ENCODE measurements around the gene KCNQ5. TPM values are rescaled to one million over a fixed set of nuclear protein-coding genes. Genes with fewer than 3 reads are reported as not detected.

KCNQ5 gene
- total RNA-seq, 1 donor from 2014 or later, result 0.08 TPM

DNA sequence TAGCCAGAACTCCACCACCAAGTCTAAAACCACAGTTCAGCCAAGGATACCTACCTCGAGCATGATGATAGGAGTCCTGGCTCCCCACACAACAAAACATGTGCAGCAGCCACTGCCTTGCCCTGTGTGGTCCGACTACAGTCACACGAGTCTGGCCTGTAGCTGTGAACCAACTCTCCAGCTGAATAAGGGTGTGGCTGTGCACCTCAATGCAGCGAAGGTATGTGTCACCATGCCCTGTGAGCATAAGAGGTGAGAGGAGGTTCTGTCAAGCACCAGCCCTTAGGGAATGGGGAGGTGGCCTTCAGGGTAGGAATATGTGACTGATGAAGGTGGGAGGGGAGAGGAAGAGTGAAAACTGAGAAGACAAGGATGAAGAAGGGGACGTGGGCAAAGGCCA is 620.1 kb downstream of the KCNQ5 start:
- DNase-seq (ENCODE audit: low spot score), result no peak
- Mint-ChIP-seq H3K4me1 (ENCODE audit: unreplicated experiment) (no peaks in the 10 kb centered on the region), H3K27ac (ENCODE audit: unreplicated experiment) (no peak overlapping the region), H3K9me3 (ENCODE audit: unreplicated experiment) (no peaks in the 10 kb centered on the region), H3K27me3 (ENCODE audit: unreplicated experiment) (no peaks in the 10 kb centered on the region), H3K4me3 (ENCODE audit: unreplicated experiment) (no peak overlapping the region), H3K36me3 (ENCODE audit: low read depth, unreplicated experiment) (no peaks in the 10 kb centered on the region)
- TF ChIP-seq, protein P1, sequence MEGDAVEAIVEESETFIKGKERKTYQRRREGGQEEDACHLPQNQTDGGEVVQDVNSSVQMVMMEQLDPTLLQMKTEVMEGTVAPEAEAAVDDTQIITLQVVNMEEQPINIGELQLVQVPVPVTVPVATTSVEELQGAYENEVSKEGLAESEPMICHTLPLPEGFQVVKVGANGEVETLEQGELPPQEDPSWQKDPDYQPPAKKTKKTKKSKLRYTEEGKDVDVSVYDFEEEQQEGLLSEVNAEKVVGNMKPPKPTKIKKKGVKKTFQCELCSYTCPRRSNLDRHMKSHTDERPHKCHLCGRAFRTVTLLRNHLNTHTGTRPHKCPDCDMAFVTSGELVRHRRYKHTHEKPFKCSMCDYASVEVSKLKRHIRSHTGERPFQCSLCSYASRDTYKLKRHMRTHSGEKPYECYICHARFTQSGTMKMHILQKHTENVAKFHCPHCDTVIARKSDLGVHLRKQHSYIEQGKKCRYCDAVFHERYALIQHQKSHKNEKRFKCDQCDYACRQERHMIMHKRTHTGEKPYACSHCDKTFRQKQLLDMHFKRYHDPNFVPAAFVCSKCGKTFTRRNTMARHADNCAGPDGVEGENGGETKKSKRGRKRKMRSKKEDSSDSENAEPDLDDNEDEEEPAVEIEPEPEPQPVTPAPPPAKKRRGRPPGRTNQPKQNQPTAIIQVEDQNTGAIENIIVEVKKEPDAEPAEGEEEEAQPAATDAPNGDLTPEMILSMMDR (IDR thresholded peaks at IDR 0.05; ENCODE audit: unreplicated experiment), result no peak

Small RNAs within 50 kb of the gene (microRNA-seq; reads per million reads assigned to microRNA genes)
- not detected for gene MIR4282 (ENCODE audit: unreplicated experiment)

All from endothelial cell (in vitro differentiated cells).